Measurements from ENCODE around the gene EDN1. TPM values are rescaled to one million over a fixed set of nuclear protein-coding genes. Genes with fewer than 3 reads are reported as not detected.

EDN1 gene
- total and polyA plus RNA-seq, 2 of the 13 experiments (the other 11 are each of a cell fraction or from before 2014, with no cell fraction given), result 0.15 to 1.2 TPM

GRCh38 chr6:12263403-12263802, 26.8 kb upstream of the EDN1 start:
- Histone ChIP-seq H3K9ac (ENCODE audit: insufficient read depth, low read depth, low read length) (no peak overlapping the region), H2AFZ (ENCODE audit: low read length) (no peak overlapping the region), H4K20me1 (ENCODE audit: insufficient read depth, low read length) (no peaks in the 10 kb centered on the region), H3K79me2 (ENCODE audit: insufficient read depth, low read length) (no peaks in the 10 kb centered on the region), H3K4me1 (ENCODE audit: insufficient read depth, low read length) (no peaks in the 10 kb centered on the region), H3K36me3 (replicated peaks in 1 of 2; ENCODE audit: control insufficient read depth in 1 of 2, insufficient read depth in 2 of 2, low read length in 2 of 2) (no peaks in the 10 kb centered on the region), H3K9me3 (ENCODE audit: low read length) (no peaks in the 10 kb centered on the region), H3K27ac (ENCODE audit: extremely low read length, insufficient read depth, low read length) (no peak overlapping the region), H3K4me3 (replicated peaks in 1 of 3; ENCODE audit: insufficient read depth in 1 of 3, low read depth in 2 of 3, low read length in 3 of 3) (no peak overlapping the region), H3K27me3 (ENCODE audit: control insufficient read depth in 1 of 2, insufficient read depth in 2 of 2, low read length in 2 of 2) (0 out of 5 replicates have a peak, but pooled peaks cover 0 to 1% of the 10 kb centered on the region in 2 experiments), H3K4me2 (ENCODE audit: low read depth, low read length) (no peak overlapping the region)
- TF ChIP-seq HES4 (CRISPR knock-in tag; IDR thresholded peaks at IDR 0.05; ENCODE audit: borderline replicate concordance), result no peak
- TF ChIP-seq ZNF709 (CRISPR knock-in tag; IDR thresholded peaks at IDR 0.05), result no peak
- no peak for TF ChIP-seq ZEB1 (IDR thresholded peaks at IDR 0.05; ENCODE audit: insufficient replicate concordance, low read depth)
- TF ChIP-seq RARG (CRISPR knock-in tag; IDR thresholded peaks at IDR 0.05; ENCODE audit: low read depth), result no peak
- TF ChIP-seq, protein P1, sequence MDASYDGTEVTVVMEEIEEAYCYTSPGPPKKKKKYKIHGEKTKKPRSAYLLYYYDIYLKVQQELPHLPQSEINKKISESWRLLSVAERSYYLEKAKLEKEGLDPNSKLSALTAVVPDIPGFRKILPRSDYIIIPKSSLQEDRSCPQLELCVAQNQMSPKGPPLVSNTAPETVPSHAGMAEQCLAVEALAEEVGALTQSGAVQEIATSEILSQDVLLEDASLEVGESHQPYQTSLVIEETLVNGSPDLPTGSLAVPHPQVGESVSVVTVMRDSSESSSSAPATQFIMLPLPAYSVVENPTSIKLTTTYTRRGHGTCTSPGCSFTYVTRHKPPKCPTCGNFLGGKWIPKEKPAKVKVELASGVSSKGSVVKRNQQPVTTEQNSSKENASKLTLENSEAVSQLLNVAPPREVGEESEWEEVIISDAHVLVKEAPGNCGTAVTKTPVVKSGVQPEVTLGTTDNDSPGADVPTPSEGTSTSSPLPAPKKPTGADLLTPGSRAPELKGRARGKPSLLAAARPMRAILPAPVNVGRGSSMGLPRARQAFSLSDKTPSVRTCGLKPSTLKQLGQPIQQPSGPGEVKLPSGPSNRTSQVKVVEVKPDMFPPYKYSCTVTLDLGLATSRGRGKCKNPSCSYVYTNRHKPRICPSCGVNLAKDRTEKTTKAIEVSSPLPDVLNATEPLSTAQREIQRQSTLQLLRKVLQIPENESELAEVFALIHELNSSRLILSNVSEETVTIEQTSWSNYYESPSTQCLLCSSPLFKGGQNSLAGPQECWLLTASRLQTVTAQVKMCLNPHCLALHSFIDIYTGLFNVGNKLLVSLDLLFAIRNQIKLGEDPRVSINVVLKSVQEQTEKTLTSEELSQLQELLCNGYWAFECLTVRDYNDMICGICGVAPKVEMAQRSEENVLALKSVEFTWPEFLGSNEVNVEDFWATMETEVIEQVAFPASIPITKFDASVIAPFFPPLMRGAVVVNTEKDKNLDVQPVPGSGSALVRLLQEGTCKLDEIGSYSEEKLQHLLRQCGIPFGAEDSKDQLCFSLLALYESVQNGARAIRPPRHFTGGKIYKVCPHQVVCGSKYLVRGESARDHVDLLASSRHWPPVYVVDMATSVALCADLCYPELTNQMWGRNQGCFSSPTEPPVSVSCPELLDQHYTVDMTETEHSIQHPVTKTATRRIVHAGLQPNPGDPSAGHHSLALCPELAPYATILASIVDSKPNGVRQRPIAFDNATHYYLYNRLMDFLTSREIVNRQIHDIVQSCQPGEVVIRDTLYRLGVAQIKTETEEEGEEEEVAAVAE (CRISPR knock-in tag; IDR thresholded peaks at IDR 0.05; ENCODE audit: borderline replicate concordance), result no peak
- TF ChIP-seq FIP1L1 (IDR thresholded peaks at IDR 0.05; ENCODE audit: borderline replicate concordance, insufficient read depth, low read depth, low read length), result no peak
- TF ChIP-seq GPN1 (CRISPR knock-in tag; IDR thresholded peaks at IDR 0.05; ENCODE audit: borderline replicate concordance), result no peak
- TF ChIP-seq IRF2 (CRISPR knock-in tag; IDR thresholded peaks at IDR 0.05), result no peak
- no peak for TF ChIP-seq LBX2 (CRISPR knock-in tag; IDR thresholded peaks at IDR 0.05; ENCODE audit: borderline replicate concordance)
- TF ChIP-seq ZNF530 (CRISPR knock-in tag; IDR thresholded peaks at IDR 0.05; ENCODE audit: low read depth), result no peak
- no peak for TF ChIP-seq SALL2 (CRISPR knock-in tag; IDR thresholded peaks at IDR 0.05)
- TF ChIP-seq ZFP62 (CRISPR knock-in tag; IDR thresholded peaks at IDR 0.05), result no peak
- ChIA-PET POLR2A (no interaction called here), CTCF (ENCODE audit: low intra/inter-chr PET ratio, low total read pairs) (no interaction called here)
- FAIRE-seq (no peak), DNase-seq (ENCODE audit: low spot score) (no peak), ATAC-seq (no peak)
- in situ Hi-C loops (cut with HindIII; ENCODE audit: extremely low pct_ligation_motif_present, low pct_unique_long_range_greater_than_20kb), result no loop called here
- no TSS peak for BruUV-seq (replicated peaks)
- WGBS (ENCODE audit: low lambda C conversion rate), result 46% methylated on average over 2 of the region's 2 CpGs
- intact Hi-C loops (cut with micrococcal nuclease; ENCODE audit: unreplicated experiment), result no loop called here
